ENCODE data around the gene ATXN7L1. TPM values are rescaled to one million over a fixed set of nuclear protein-coding genes. Genes with fewer than 3 reads are reported as not detected.

ATXN7L1 gene
- total and polyA plus RNA-seq, 8 donors, result 2.3 to 9.3 (median 5.0) TPM

DNA sequence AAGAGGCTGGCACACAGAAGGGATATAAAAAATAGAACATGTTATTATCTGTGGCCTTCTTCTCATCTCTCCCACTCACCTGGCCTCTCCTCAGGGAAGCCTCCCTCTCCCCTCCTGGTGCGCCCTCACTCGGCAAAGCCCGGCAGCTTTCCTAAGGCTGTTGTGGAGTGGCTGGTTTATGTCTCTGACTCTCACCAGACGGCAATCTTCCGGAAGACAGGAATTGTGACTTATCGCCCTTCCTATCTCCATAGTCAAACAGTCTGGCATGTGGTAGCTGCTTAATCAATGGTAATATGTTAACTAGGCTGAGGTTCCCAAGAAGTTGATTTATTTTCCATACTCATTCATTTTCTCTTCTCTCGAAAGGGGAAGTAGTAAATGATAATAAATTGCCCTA is 78.7 kb downstream of the ATXN7L1 start:
- no peaks in the 10 kb centered on the region for H3K36me3 ChIP-seq
- no peaks in the 10 kb centered on the region for H3K27me3 ChIP-seq
- 48 to 61% methylated on average over 7 of the region's 7 CpGs for WGBS, 2 donors
- peaks cover 0 to 8% (median 0%) of the 10 kb centered on the region in 3 donors for H3K4me1 ChIP-seq
- FAIRE-seq (no peak), DNase-seq (no peak), ATAC-seq (peak in 2 of 4 donors; percentile 15 to 40)
- intact Hi-C loops (cut with DNase I), result no loop called here
- TF ChIP-seq CTCF (IDR thresholded peaks at IDR 0.05), result no peak
- no peaks in the 10 kb centered on the region for H3K9me3 ChIP-seq
- H3K4me3 ChIP-seq, result no peak overlapping the region
- H3K27ac ChIP-seq, result no peak overlapping the region

DNA sequence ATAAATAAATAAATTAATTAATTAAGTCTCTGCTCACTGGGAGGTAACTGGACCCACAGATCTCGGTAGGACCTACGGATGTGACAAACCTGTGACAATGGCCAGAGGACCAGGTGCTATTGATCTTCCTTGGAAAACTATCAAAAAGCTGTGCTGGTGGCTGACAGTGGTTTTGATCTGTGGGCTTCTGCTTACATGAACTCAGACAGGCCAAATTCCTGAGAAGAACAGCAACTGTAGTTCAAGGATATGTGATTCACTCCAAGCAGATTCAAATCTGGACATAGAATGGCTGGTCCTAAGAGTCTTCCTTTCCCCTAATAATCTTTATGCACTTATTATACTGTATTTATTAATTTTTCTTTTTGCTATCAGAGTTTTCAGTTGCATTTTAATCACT is 80.0 kb downstream of the ATXN7L1 start:
- TF ChIP-seq CTCF (IDR thresholded peaks at IDR 0.05), result no peak
- intact Hi-C loops (cut with DNase I), result no loop called here
- Histone ChIP-seq H3K27ac (no peak overlapping the region), H3K9me3 (no peaks in the 10 kb centered on the region), H3K27me3 (no peaks in the 10 kb centered on the region), H3K4me3 (no peak overlapping the region), H3K36me3 (no peaks in the 10 kb centered on the region), H3K4me1 (peaks cover 0 to 8% (median 0%) of the 10 kb centered on the region in 3 donors)
- no peak for FAIRE-seq
- ATAC-seq, result no peak
- DNase-seq, result no peak
- 87 to 90% methylated on average over 2 of the region's 2 CpGs for WGBS, 2 donors

- H3K36me3 ChIP-seq, result no peaks in the 10 kb centered on the region
- no peak for FAIRE-seq
- peaks cover 0 to 8% (median 0%) of the 10 kb centered on the region in 3 donors for H3K4me1 ChIP-seq
- no peak for TF ChIP-seq CTCF (IDR thresholded peaks at IDR 0.05)
- no peak overlapping the region for H3K27ac ChIP-seq
- H3K27me3 ChIP-seq, result no peaks in the 10 kb centered on the region
- intact Hi-C loops (cut with DNase I), result no loop called here
- ATAC-seq, result peak in 3 of 4 donors; percentile 24 to 43 (median 38)
- 47 to 49% methylated on average over 8 of the region's 8 CpGs for WGBS, 2 donors
- no peak overlapping the region for H3K4me3 ChIP-seq
- H3K9me3 ChIP-seq, result no peaks in the 10 kb centered on the region
- no peak for DNase-seq
These were observed 81.4 kb downstream of the ATXN7L1 start for GRCh38 chr7:105794741-105795729.

DNA sequence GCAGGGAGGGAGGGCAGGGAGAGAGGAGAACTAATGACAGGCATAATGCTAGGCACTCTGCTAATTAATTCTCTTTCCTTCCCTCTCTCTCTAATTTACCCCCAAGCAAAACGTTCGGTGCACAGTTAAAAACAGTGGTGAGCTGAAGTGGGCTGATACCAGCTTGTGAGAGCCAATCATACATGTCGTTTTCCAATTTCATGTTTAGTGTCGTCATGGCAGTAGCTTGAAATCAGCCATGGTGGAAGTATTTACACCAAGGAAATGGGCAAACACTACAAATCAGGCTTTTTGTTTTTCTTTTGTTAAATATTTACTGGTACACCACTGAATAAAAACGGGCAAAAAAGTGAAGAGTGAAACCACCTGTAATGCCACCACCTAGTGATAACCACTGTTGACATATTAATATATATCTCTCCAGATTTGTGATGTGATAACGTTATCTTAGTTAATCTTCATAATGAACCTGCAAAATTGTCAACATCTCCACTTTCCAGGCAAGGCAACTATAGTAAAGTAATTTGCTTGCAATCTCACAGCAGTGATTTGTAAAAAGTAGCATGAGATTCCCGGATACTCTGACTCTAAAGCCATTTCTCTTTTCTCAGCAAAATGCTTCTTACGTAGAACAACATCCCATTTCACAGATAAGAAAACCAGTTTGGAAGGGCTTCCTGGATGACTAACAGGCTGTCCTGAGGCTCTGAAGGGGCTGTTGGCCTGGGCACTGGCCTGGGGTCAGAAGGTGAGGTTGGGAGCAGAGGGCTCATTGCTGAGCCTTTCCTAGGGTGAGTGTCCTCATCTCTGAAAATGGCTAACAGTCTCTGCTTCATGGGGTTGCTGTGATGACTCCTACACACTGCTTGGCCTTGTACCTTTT is 83.7 kb downstream of the ATXN7L1 start:
- Histone ChIP-seq H3K27ac (no peak overlapping the region), H3K36me3 (no peaks in the 10 kb centered on the region), H3K4me3 (no peak overlapping the region), H3K4me1 (peaks cover 0 to 8% (median 0%) of the 10 kb centered on the region in 3 donors), H3K9me3 (no peaks in the 10 kb centered on the region), H3K27me3 (no peaks in the 10 kb centered on the region)
- TF ChIP-seq CTCF (IDR thresholded peaks at IDR 0.05), result no peak
- DNase-seq, result no peak
- ATAC-seq, result no peak
- 82 to 83% methylated on average over 8 of the region's 8 CpGs for WGBS, 2 donors
- intact Hi-C loops (cut with DNase I), result no loop called here
- FAIRE-seq, result no peak
